GM12872 (cell line): ENCODE measurements around the gene FRMPD4.

ENCODE experiments used
- TF ChIP-seq, protein P1 (sequence below): IDR thresholded peaks from 3 replicates; pipeline ENCODE4 v1.5.1; 2011; ENCODE audit warnings: low read depth, mild to moderate bottlenecking, low read length, moderate library complexity; ENCODE audit not compliant: insufficient read depth

Gene FRMPD4

DNA sequence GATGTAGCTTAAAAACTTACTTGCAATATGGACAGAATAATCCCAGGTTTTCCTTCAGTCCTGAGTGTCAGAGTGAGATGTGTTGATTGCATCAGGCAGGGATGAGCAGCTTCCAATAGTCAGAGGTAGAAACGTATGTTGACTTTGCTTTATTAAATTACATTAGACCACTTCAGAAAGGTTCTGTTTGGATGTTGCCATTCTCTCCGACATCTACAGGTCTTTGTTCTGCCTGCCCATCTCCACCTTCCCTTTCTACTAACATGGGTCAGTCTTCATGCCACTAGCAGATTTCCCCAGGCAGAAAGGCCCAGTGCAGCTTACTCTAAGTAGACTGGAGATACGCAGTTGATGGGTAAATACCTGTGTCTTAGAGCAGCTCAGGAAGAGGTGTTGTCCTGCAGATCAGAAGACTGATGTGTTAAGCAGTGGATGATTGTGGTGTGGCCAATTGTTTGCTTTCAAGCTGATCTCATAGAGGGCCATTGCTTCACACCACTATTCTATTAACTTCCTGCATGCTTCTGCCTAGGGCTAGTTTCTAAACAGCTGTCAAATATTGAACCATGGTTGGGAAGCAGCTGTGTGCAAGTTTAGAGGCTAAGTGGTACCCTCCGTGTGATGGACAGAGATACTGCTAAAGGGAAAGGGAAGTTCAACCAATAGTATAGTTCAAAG is 1.8 kb downstream of the FRMPD4 start:
- TF ChIP-seq, protein P1, sequence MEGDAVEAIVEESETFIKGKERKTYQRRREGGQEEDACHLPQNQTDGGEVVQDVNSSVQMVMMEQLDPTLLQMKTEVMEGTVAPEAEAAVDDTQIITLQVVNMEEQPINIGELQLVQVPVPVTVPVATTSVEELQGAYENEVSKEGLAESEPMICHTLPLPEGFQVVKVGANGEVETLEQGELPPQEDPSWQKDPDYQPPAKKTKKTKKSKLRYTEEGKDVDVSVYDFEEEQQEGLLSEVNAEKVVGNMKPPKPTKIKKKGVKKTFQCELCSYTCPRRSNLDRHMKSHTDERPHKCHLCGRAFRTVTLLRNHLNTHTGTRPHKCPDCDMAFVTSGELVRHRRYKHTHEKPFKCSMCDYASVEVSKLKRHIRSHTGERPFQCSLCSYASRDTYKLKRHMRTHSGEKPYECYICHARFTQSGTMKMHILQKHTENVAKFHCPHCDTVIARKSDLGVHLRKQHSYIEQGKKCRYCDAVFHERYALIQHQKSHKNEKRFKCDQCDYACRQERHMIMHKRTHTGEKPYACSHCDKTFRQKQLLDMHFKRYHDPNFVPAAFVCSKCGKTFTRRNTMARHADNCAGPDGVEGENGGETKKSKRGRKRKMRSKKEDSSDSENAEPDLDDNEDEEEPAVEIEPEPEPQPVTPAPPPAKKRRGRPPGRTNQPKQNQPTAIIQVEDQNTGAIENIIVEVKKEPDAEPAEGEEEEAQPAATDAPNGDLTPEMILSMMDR, result no peak

DNA sequence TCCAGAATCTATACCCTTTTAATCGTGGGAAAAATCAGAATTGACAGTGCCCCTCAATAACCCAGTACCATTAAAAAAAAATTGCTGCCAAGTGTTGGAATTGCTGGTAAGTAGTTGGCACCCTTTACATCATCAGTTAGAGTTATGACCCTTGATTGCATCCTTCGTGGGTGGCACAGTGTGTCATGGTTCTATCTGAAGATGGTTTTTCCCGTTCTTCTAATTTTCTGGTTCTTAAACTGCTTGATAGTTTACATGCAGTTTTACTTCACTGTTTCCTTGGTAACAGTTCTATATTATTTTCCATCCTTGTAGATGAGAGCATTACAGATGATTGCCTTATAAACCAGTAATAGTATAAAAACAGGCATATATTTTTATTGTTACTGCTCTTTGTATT is 3.2 kb downstream of the FRMPD4 start:
- TF ChIP-seq, protein P1, result no peak

DNA sequence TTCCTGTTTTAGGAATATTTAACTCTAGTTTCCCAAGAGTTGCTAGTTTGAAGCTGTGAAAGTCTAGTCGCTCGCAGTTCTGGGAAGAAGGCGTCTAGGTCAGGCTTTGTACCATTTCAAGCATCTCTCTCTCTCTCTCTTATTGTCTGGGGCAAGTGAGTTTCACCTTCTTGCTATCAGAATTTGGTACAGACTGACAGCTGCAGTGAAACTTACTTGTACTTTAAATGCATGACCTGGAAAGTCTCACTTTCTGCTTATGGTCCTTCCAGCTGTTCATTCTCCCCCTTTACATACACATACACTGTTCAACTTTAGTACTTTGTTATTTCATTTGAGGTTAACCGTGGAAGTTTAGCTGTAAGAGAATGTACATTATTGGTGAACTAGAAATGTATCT is 4.4 kb downstream of the FRMPD4 start:
- TF ChIP-seq, protein P1, result no peak

DNA sequence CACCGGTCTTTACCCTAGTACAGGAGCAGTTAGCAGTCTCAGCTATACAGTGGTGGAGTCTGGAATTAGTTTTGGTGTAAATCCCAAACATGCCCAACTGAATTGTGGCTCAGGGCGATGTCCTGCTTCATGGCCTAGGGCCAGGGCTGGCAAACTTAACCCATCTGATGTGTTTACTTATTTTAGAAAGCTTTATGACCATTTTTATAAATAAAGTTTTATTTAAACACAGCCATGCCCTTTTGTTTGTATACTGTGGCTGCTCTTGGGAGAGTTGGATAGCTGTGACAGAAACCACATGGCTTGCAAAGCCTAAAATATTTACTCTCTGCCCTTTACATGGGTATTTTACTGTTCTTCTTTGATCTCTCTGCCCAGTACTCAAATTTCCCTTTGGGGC is 7.1 kb downstream of the FRMPD4 start:
- TF ChIP-seq, protein P1, result no peak

DNA sequence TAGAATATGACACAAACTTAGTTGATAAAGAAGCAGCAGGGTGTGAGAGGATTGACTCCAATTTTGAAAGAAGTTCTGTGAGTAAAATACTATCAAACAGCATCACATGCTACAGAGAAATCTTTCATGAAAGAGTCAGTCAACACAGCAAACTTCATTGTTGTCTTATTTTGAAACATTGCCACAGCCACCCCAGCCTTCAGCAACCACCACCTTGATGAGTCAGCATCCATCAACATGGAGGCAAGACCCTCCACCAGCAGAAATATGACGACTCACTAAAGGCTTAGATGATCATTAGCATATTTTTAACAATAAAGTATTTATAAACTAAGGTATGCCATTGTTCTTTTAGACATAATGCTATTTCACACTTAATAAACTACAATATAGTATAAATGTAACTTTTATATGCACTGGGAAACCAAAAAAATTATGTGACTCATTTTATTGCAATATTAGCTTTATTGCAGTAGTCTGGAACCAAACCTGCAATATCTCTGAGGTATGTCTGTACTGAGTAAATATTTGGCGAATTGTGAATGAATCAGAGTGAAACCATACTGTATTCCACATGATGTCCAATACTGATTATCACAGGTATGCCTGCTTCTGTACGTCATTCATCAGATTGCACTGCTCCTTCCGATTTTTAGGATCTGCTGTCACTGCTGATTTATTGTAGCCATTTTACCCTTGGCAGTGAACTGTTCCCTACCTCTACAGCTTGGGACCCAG is 11.6 kb downstream of the FRMPD4 start:
- TF ChIP-seq, protein P1, result no peak

DNA sequence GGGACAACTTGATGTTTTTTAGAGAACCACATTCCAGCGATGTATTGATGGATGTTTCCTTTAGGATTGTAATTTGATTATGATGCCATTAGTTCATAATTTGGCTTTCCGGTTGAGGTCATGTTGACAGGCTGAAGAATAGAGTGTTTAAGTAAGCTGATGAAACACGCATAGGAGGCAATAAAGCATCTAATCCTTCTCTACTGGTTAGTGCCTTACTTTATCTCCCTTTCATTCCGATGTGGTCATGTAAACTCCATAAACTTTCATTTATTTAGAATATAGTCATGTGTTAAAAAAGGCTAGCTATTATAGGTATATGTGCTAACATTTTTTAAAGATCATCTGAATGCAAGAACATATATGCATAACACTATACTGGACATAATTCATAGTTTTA is 15.0 kb downstream of the FRMPD4 start:
- TF ChIP-seq, protein P1, result no peak

DNA sequence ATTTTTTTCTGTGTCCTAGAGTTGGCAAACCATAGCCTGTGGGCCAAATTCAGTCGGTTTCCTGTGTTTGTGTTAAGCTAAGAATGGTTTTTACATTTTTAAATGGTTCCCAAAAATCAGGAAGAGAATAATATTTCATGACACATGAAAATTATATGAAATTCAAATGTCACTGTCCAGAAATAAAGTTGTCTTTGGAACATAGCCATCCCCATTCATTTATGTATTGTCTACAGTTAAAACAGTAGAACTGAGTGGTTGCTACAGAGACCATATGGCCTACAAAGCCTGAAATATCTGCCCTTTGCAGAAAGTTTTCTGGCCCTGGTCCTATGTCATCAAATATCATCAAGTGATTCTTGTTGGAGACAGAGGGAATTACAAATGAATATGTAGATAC is 15.5 kb downstream of the FRMPD4 start:
- TF ChIP-seq, protein P1, result no peak
